IMR-90 (cell line): ENCODE results near the gene TGFB1. TPM values are rescaled to one million over a fixed set of nuclear protein-coding genes. Genes with fewer than 3 reads are reported as not detected.
A peak's percentile ranks its signal among the peaks of the same experiment; 100 is the strongest.

Source experiments
- ATAC-seq: fragments of 200-7000 bp; cut with Tn5 transposase; 2 replicates; pipeline ENCODE4 v1.9.1; 2020; ENCODE audit warnings: low read depth, mild to moderate bottlenecking, moderate library complexity
- BruUV-seq: library from RNA; stranded (reverse); fragments of 400-500 nt; replicated peaks from 2 replicates; lab custom pipeline; 2021; lab: Mats Ljungman, UMichigan
- CTCF ChIA-PET: fragments of 300-600 bp; formaldehyde crosslinking; extraction: SDS; loops from one replicate; lab custom pipeline; 2021; ENCODE audit warnings: antibody characterized with exemption; lab: Yijun Ruan, JAX
- POLR2A ChIA-PET: fragments of 300-600 bp; sonication (Branson Sonifier 250); formaldehyde crosslinking; loops from one replicate; lab custom pipeline; 2022; ENCODE audit warnings: antibody characterized with exemption; ENCODE audit not compliant: unreplicated experiment; lab: Charles Lee
- DNase-seq: peaks from one replicate; pipeline ENCODE4 v3.0.0; 2013
- H2AFZ ChIP-seq: replicated peaks from 2 replicates; pipeline ENCODE3; 2013; ENCODE audit warnings: low read length, mild to moderate bottlenecking; ENCODE audit not compliant: poor library complexity
- H2AK5ac ChIP-seq: 2 replicates; pipeline ENCODE4 v1.6.1; 2013; ENCODE audit warnings: low read depth, low read length, inconsistent platforms
- H2AK9ac ChIP-seq: replicated peaks from 2 replicates; pipeline ENCODE3; 2013; ENCODE audit warnings: mild to moderate bottlenecking, low read depth, low read length, moderate library complexity; ENCODE audit not compliant: poor library complexity
- H2BK120ac ChIP-seq: 2 replicates; pipeline ENCODE4 v1.6.1; 2013; ENCODE audit warnings: low read depth, low read length, inconsistent platforms
- H2BK15ac ChIP-seq: 3 replicates; pipeline ENCODE4 v1.6.1; 2013; ENCODE audit warnings: low read depth, low read length, inconsistent platforms
- H2BK20ac ChIP-seq: 2 replicates; pipeline ENCODE4 v1.6.1; 2013; ENCODE audit warnings: low read depth, mild to moderate bottlenecking, inconsistent platforms, low read length, moderate library complexity
- H2BK5ac ChIP-seq: 2 replicates; pipeline ENCODE4 v1.6.1; 2013; ENCODE audit warnings: mild to moderate bottlenecking, low read depth, low read length, inconsistent platforms; ENCODE audit not compliant: poor library complexity, severe bottlenecking
- H3K14ac ChIP-seq: replicated peaks from 2 replicates; pipeline ENCODE4 v1.6.1; 2013; ENCODE audit warnings: low read depth, low read length, inconsistent platforms
- H3K18ac ChIP-seq: 2 replicates; pipeline ENCODE4 v1.6.1; 2013; ENCODE audit warnings: low read depth, low read length, control low read depth
- H3K23ac ChIP-seq: 2 replicates; pipeline ENCODE4 v1.6.1; 2013; ENCODE audit warnings: low read depth, low read length, inconsistent platforms
- H3K27ac ChIP-seq: 2 replicates; pipeline ENCODE4 v1.5.1; 2013; ENCODE audit warnings: mild to moderate bottlenecking, control low read depth, low read length; ENCODE audit not compliant: insufficient read depth
- H3K27me3 ChIP-seq: 2 replicates; pipeline ENCODE4 v1.6.1; 2013; ENCODE audit warnings: low read length; ENCODE audit not compliant: control insufficient read depth, insufficient read depth
- H3K36me3 ChIP-seq: 2 replicates; pipeline ENCODE4 v1.6.1; 2013; ENCODE audit warnings: low read length, mixed read lengths; ENCODE audit not compliant: control insufficient read depth, insufficient read depth
- H3K4ac ChIP-seq: 2 replicates; pipeline ENCODE4 v1.6.1; 2013; ENCODE audit warnings: low read depth, low read length, inconsistent platforms
- H3K4me1 ChIP-seq: 2 replicates; pipeline ENCODE4 v1.6.1; 2013; ENCODE audit warnings: low read length, mixed read lengths; ENCODE audit not compliant: control insufficient read depth, insufficient read depth
- H3K4me2 ChIP-seq: 2 replicates; pipeline ENCODE4 v1.6.1; 2013; ENCODE audit warnings: low read depth, mild to moderate bottlenecking, control low read depth, low read length, moderate library complexity
- H3K4me3 ChIP-seq: 2 replicates; pipeline ENCODE4 v1.5.1; 2013; ENCODE audit warnings: low read depth, mild to moderate bottlenecking, control low read depth, low read length, moderate library complexity; ENCODE audit not compliant: insufficient read depth
- H3K56ac ChIP-seq: 2 replicates; pipeline ENCODE4 v1.6.1; 2013; ENCODE audit warnings: low read length, inconsistent platforms; ENCODE audit not compliant: insufficient read depth; ENCODE audit errors: extremely low read depth
- H3K79me1 ChIP-seq, 2 experiments: 2 replicates each; pipeline ENCODE4 v1.6.1; 2013; ENCODE audit warnings: low read length in 2 of 2, inconsistent platforms in 1 of 2, low read depth in 1 of 2
- H3K9ac ChIP-seq: 2 replicates; pipeline ENCODE4 v1.6.1; 2013; ENCODE audit warnings: low read depth, low read length, control low read depth
- H3K9me1 ChIP-seq: 2 replicates; pipeline ENCODE4 v1.6.1; 2013; ENCODE audit warnings: low read length, inconsistent platforms; ENCODE audit not compliant: insufficient read depth
- H3K9me3 ChIP-seq: 2 replicates; pipeline ENCODE4 v1.6.1; 2013; ENCODE audit warnings: low read length; ENCODE audit not compliant: control insufficient read depth, insufficient read depth
- H4K20me1 ChIP-seq: 2 replicates; pipeline ENCODE4 v1.6.1; 2013; ENCODE audit warnings: low read length, inconsistent platforms; ENCODE audit not compliant: insufficient read depth
- H4K5ac ChIP-seq: 2 replicates; pipeline ENCODE4 v1.6.1; 2013; ENCODE audit warnings: mild to moderate bottlenecking, low read depth, low read length, control low read depth
- H4K8ac ChIP-seq, 2 experiments: 2 replicates each; pipeline ENCODE4 v1.6.1; 2013; ENCODE audit warnings: low read depth in 2 of 2, low read length in 2 of 2, control low read depth in 1 of 2, inconsistent platforms in 1 of 2
- H4K91ac ChIP-seq: 2 replicates; pipeline ENCODE4 v1.6.1; 2013; ENCODE audit warnings: low read depth, low read length, inconsistent platforms; ENCODE audit not compliant: insufficient read depth
- CEBPB ChIP-seq: IDR thresholded peaks from 2 replicates; pipeline ENCODE4 v1.6.1; 2012; ENCODE audit warnings: low read depth, low read length, improper control_type of control experiment
- FOS ChIP-seq: fragments of 150-350 bp; IDR thresholded peaks from 2 replicates; pipeline ENCODE4 v1.6.1; 2016; ENCODE audit warnings: low read depth, low read length
- MAFK ChIP-seq: IDR thresholded peaks from 2 replicates; pipeline ENCODE4 v1.6.1; 2012; ENCODE audit warnings: low read depth, low read length, improper control_type of control experiment
- MXI1 ChIP-seq: IDR thresholded peaks from 2 replicates; pipeline ENCODE4 v1.6.1; 2012; ENCODE audit warnings: low read depth, mild to moderate bottlenecking, low read length, moderate library complexity, borderline replicate concordance
- POLR2A ChIP-seq: IDR thresholded peaks from 2 replicates; pipeline ENCODE4 v1.6.1; 2012; ENCODE audit warnings: mild to moderate bottlenecking, low read depth, low read length
- WGBS, 2 experiments: methylation state at CpG; one replicate each; pipeline versions ENCODE4 v1.1.5 to v1.1.7; 2013; ENCODE audit warnings: missing lambda C conversion rate in 2 of 2; ENCODE audit not compliant: insufficient read length in 1 of 2; ENCODE audit errors: extremely low coverage in 2 of 2; 5-methylcytosine and 5-hydroxymethylcytosine counted together
- dilution Hi-C: fragments of 300-500 bp; cut with HindIII; formaldehyde crosslinking; loops from one replicate; pipeline ENCODE4 v1.14.3; 2018; ENCODE audit warnings: low sequenced_read_pairs; ENCODE audit not compliant: unreplicated experiment
- in situ Hi-C: fragments of 300-500 bp; cut with MboI; formaldehyde crosslinking; loops from 3 replicates; pipeline ENCODE4 v1.14.3; 2019; ENCODE audit warnings: low sequenced_read_pairs, inconsistent platforms, mixed read lengths
- intact Hi-C: fragments of 100-400 bp; cut with micrococcal nuclease; formaldehyde crosslinking; loops from 2 replicates; pipeline ENCODE4 v1.10.0; 2022
- polyA plus RNA-seq, 3 experiments: library from polyadenylated mRNA; depleted of rRNA; stranded (reverse); fragments of >200 nt; gene quantifications; 2 replicates each; pipeline ENCODE4 v1.2.3, GENCODE V29; 2012; ENCODE audit warnings: low replicate concordance in 1 of 3
- total RNA-seq: library from RNA; depleted of rRNA; stranded (reverse); fragments of >200 nt; gene quantifications from 2 replicates; pipeline ENCODE4 v1.2.3, GENCODE V29; 2012
- TF ChIP-seq, protein P1 (sequence below): fragments of 150-350 bp; IDR thresholded peaks from 2 replicates; pipeline ENCODE4 v1.6.1; 2017; ENCODE audit warnings: mild to moderate bottlenecking, antibody characterized with exemption, low read length, low read depth

TGFB1 gene
- total and polyA plus RNA-seq, 2 of the 4 experiments (the other 2 are of a cell fraction): 3.2 to 26.7 TPM

- TF ChIP-seq POLR2A: no peak
- TF ChIP-seq MXI1: no peak
- TF ChIP-seq MAFK: no peak
- TF ChIP-seq, protein P1, sequence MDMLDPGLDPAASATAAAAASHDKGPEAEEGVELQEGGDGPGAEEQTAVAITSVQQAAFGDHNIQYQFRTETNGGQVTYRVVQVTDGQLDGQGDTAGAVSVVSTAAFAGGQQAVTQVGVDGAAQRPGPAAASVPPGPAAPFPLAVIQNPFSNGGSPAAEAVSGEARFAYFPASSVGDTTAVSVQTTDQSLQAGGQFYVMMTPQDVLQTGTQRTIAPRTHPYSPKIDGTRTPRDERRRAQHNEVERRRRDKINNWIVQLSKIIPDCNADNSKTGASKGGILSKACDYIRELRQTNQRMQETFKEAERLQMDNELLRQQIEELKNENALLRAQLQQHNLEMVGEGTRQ: no peak
- TF ChIP-seq CEBPB: no peak
- no peak for TF ChIP-seq FOS
- H3K36me3 ChIP-seq: peaks cover 23% of the 10 kb centered on the region
- dilution Hi-C loops: no loop called here
- no CpG with 5 or more reads among the region's 11 CpGs for WGBS, 2 experiments
- H2BK5ac ChIP-seq: no peak overlapping the region
- H4K91ac ChIP-seq: no peak overlapping the region
- H3K14ac ChIP-seq: no peak overlapping the region
- no peak overlapping the region for H2BK120ac ChIP-seq
- H3K4me1 ChIP-seq: no peaks in the 10 kb centered on the region
- H4K8ac ChIP-seq: no peak overlapping the region
- H3K4ac ChIP-seq: no peak overlapping the region
- no peaks in the 10 kb centered on the region for H4K20me1 ChIP-seq
- no TSS peak for BruUV-seq
- no peak overlapping the region for H4K5ac ChIP-seq
- H3K56ac ChIP-seq: no peak overlapping the region
- peak overlapping the region; percentile 34 for H2AK9ac ChIP-seq
- H3K9me1 ChIP-seq: no peaks in the 10 kb centered on the region
- no peaks in the 10 kb centered on the region for H3K27me3 ChIP-seq
- H2BK15ac ChIP-seq: no peak overlapping the region
- ChIA-PET POLR2A (no interaction called here), CTCF (no interaction called here)
- H3K23ac ChIP-seq: no peak overlapping the region
- H3K27ac ChIP-seq: no peak overlapping the region
- intact Hi-C loops: no loop called here
- in situ Hi-C loops: no loop called here
- peaks cover 0 to 3% of the 10 kb centered on the region in 2 experiments; a peak in 1 of 4 replicates for H3K79me1 ChIP-seq
- no peak overlapping the region for H3K18ac ChIP-seq
- H3K9me3 ChIP-seq: no peaks in the 10 kb centered on the region
- ATAC-seq (no peak), DNase-seq (no peak)
- no peak overlapping the region for H2AK5ac ChIP-seq
- no peak overlapping the region for H3K4me3 ChIP-seq
- no peak overlapping the region for H3K9ac ChIP-seq
- no peak overlapping the region for H2BK20ac ChIP-seq
- H2AFZ ChIP-seq: no peak overlapping the region
- H3K4me2 ChIP-seq: no peak overlapping the region
Observed at GRCh38 chr19:41391618-41392017, 37.9 kb upstream of the TGFB1 start.
